AG04450 (cell line): ENCODE results near the gene FBXL17. TPM values are rescaled to one million over a fixed set of nuclear protein-coding genes. Genes with fewer than 3 reads are reported as not detected.

ENCODE experiments used
- CTCF ChIA-PET: fragments of 300-600, 350-600 bp; formaldehyde crosslinking; extraction: SDS; loops from one replicate; lab custom pipeline; 2022; ENCODE audit warnings: antibody characterized with exemption, inconsistent platforms; lab: Charles Lee
- POLR2A ChIA-PET: fragments of 350-600 bp; formaldehyde crosslinking; extraction: SDS; loops from one replicate; lab custom pipeline; 2021; ENCODE audit warnings: antibody characterized with exemption, inconsistent platforms; lab: Yijun Ruan, JAX
- DNase-seq: peaks from one replicate; pipeline ENCODE4 v3.0.0-alpha.2; 2011; ENCODE audit warnings: low read depth, low spot score
- H3K27ac ChIP-seq: one replicate; pipeline ENCODE4 v1.5.1; 2012; ENCODE audit warnings: low read depth, low read length, control low read depth
- H3K27me3 ChIP-seq: one replicate; pipeline ENCODE4 v1.6.0; 2012; ENCODE audit warnings: low read length; ENCODE audit not compliant: control insufficient read depth, insufficient read depth
- H3K4me3 ChIP-seq: 2 replicates; pipeline ENCODE4 v1.5.1; 2011; ENCODE audit warnings: mild to moderate bottlenecking, low read depth, low read length, control low read depth
- H3K9me3 ChIP-seq: 2 replicates; pipeline ENCODE4 v1.5.1; 2012; ENCODE audit warnings: low read length; ENCODE audit not compliant: control insufficient read depth, insufficient read depth
- CTCF ChIP-seq: IDR thresholded peaks from 2 replicates; pipeline ENCODE4 v1.5.1; 2011; ENCODE audit warnings: low read depth, low read length, control low read depth, inconsistent platforms
- polyA plus RNA-seq: library from polyadenylated mRNA; depleted of rRNA; stranded (reverse); fragments of >200 nt; gene quantifications from 2 replicates; pipeline ENCODE4 v1.2.3, GENCODE V29; 2011

Gene FBXL17
- polyA plus RNA-seq, 1 experiment, result 9.4 TPM

GRCh38 chr5:108074626-108075025 is 307.3 kb downstream of the FBXL17 start:
- no peak for TF ChIP-seq CTCF
- CTCF ChIA-PET, result no interaction called here
- POLR2A ChIA-PET, result interaction anchor here (0.9 kb wide), 1 partner anchor 308 kb away, joined by 3 read pairs; no protein-coding TSS in a partner anchor
- Histone ChIP-seq H3K27ac (no peak overlapping the region), H3K4me3 (no peak overlapping the region), H3K27me3 (no peaks in the 10 kb centered on the region), H3K9me3 (no peaks in the 10 kb centered on the region)
- DNase-seq, result no peak

DNA sequence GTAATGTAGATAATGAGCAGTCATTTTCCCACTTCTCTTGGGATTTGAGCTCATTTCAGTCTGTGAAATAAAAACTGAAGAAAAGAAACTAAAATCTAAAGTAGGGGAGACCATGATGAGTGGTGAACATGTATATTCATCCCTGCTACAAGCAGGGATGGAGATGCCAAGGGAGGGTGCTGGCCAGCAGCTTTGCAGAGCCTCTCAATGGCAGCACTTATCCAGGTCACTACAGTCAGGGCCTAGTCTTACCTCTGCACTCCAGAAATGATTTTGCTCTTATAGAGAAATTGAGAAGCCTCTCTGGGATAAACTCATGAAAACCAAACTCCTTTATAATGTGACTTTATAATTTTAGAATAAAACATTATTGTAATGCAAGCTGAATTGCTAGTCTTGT is 317.6 kb downstream of the FBXL17 start:
- CTCF ChIA-PET, result no interaction called here
- no peak for TF ChIP-seq CTCF
- Histone ChIP-seq H3K9me3 (no peaks in the 10 kb centered on the region), H3K27ac (no peak overlapping the region), H3K27me3 (no peaks in the 10 kb centered on the region), H3K4me3 (no peak overlapping the region)
- POLR2A ChIA-PET, result no interaction called here
- DNase-seq, result no peak

DNA sequence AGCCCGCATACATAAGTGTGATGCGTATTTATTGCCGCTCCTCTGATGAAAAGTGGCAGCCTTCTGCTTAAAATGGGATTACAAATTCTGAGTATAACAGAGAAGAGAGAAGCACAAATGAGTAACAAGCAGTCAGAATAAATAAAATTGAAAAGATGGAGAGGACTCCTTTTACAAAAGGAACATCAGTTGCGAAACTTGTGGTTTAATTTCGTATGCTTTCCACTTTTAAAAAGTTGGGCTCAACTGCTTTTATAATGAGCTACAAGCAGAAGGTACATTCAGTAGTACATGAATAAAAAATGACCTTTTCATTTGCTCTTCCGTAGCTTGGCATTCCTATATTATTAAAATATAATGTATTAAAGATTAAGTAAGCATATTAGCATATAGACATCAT is 320.0 kb downstream of the FBXL17 start:
- peak; percentile 1 for DNase-seq
- H3K27ac ChIP-seq, result no peak overlapping the region
- CTCF ChIA-PET, result no interaction called here
- POLR2A ChIA-PET, result no interaction called here
- no peak for TF ChIP-seq CTCF
- H3K4me3 ChIP-seq, result no peak overlapping the region
- no peaks in the 10 kb centered on the region for H3K27me3 ChIP-seq
- H3K9me3 ChIP-seq, result no peaks in the 10 kb centered on the region

GRCh38 chr5:108060340-108060739 is 321.6 kb downstream of the FBXL17 start:
- POLR2A ChIA-PET, result no interaction called here

DNA sequence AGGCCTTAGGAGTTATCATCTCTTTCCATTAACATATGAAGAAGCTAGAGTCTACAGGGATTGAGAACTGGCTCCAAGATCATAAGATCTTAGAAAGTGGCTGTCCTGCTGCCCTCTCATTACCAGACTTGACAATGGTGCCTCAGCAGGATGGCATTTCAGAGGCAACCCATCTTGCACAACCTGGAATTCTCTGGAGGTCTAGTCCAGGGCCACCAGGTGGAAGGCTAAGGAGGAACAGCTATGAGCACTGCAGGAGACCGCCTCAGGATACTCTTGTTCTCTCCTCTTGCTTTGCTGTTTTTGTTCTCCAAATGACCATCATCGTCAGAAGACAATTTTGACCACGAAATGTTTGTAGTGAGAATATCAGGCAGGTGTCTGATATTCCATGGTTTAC is 322.6 kb downstream of the FBXL17 start:
- TF ChIP-seq CTCF, result no peak
- CTCF ChIA-PET, result no interaction called here
- Histone ChIP-seq H3K9me3 (no peaks in the 10 kb centered on the region), H3K27ac (no peak overlapping the region), H3K4me3 (no peak overlapping the region), H3K27me3 (no peaks in the 10 kb centered on the region)
- POLR2A ChIA-PET, result no interaction called here
- DNase-seq, result no peak

More at GRCh38 chr5:108060340-108060739, 321.6 kb downstream of the FBXL17 start:
- no peaks in the 10 kb centered on the region for H3K9me3 ChIP-seq
- DNase-seq, result no peak
- no peak overlapping the region for H3K4me3 ChIP-seq
- H3K27me3 ChIP-seq, result no peaks in the 10 kb centered on the region
- TF ChIP-seq CTCF, result no peak
- CTCF ChIA-PET, result no interaction called here
- H3K27ac ChIP-seq, result no peak overlapping the region
